HCT116 (cell line): ENCODE measurements around the gene SSU72. TPM values are rescaled to one million over a fixed set of nuclear protein-coding genes. Genes with fewer than 3 reads are reported as not detected.
A peak's percentile ranks its signal among the peaks of the same experiment; 100 is the strongest.

Experiments used
- ATAC-seq: fragments of 200-7000 bp; cut with Tn5 transposase; 2 replicates; pipeline ENCODE4 v1.9.1; 2020; ENCODE audit warnings: mild to moderate bottlenecking, moderate library complexity
- BruUV-seq: library from RNA; stranded (reverse); fragments of 400-500 nt; replicated peaks from 2 replicates; lab custom pipeline; 2021; lab: Mats Ljungman, UMichigan
- CTCF ChIA-PET: fragments of 300-600 bp; sonication (Branson Sonifier 250); formaldehyde crosslinking; loops from one replicate; lab custom pipeline; 2021; ENCODE audit warnings: antibody characterized with exemption; lab: Charles Lee
- POLR2A ChIA-PET: fragments of 300-600, 350-600 bp; sonication (Branson Sonifier 250); formaldehyde crosslinking; loops from one replicate; lab custom pipeline; 2021; ENCODE audit warnings: antibody characterized with exemption; lab: Charles Lee
- RAD21 ChIA-PET, 2 experiments: fragments of 300-600 bp; sonication (Branson Sonifier 250); formaldehyde crosslinking; loops; one replicate each; lab custom pipeline; 2023; ENCODE audit warnings: low total read pairs in 2 of 2; ENCODE audit not compliant: uncharacterized antibody in 2 of 2, unreplicated experiment in 2 of 2, low non-redundant PET in 1 of 2; lab: Charles Lee
- DNase-seq: peaks from one replicate; pipeline ENCODE4 v3.0.0-alpha.2; 2010; ENCODE audit warnings: low read depth, low spot score
- H2AFZ ChIP-seq: fragments of 200-600 bp; shearing (Covaris generic), sonication (generic); 2 replicates; pipeline ENCODE4 v1.6.1; 2017; ENCODE audit warnings: low read depth, mixed run types, mixed read lengths, antibody characterized with exemption, low read length; ENCODE audit not compliant: poor library complexity, severe bottlenecking
- H3K27ac ChIP-seq: 2 replicates; pipeline ENCODE4 v1.5.1; 2012; ENCODE audit warnings: low read depth, low read length
- H3K27me3 ChIP-seq: fragments of 200-600 bp; sonication (generic); 2 replicates; pipeline ENCODE4 v1.6.1; 2016; ENCODE audit warnings: mixed run types, low read length, mixed read lengths; ENCODE audit not compliant: insufficient read depth
- H3K36me3 ChIP-seq, 2 experiments: fragments of 200-500 bp in 1 of 2; fragments of 200-600 bp in 1 of 2; sonication (Bioruptor generic) in 1 of 2; sonication (generic) in 1 of 2; 2 replicates each; pipeline versions ENCODE4 v1.5.1 to v1.6.1; 2014 to 2016; ENCODE audit warnings: low read length in 2 of 2, inconsistent platforms in 1 of 2, mixed read lengths in 1 of 2, mixed run types in 1 of 2; ENCODE audit not compliant: insufficient read depth in 2 of 2, control insufficient read depth in 1 of 2
- H3K4me1 ChIP-seq, 2 experiments: fragments of 200-600 bp in 1 of 2; sonication (generic) in 1 of 2; 2 replicates each; pipeline versions ENCODE4 v1.5.1 to v1.6.1; 2012 to 2017; ENCODE audit warnings: low read length in 2 of 2, inconsistent platforms in 1 of 2, mild to moderate bottlenecking in 1 of 2, mixed read lengths in 1 of 2, mixed run types in 1 of 2, moderate library complexity in 1 of 2; ENCODE audit not compliant: insufficient read depth in 2 of 2, control insufficient read depth in 1 of 2
- H3K4me2 ChIP-seq: fragments of 200-600 bp; sonication (generic); 2 replicates; pipeline ENCODE4 v1.6.1; 2017; ENCODE audit warnings: mixed run types, low read length, mixed read lengths
- H3K4me3 ChIP-seq, 2 experiments: fragments of 200-600 bp in 1 of 2; sonication (generic) in 1 of 2; replicated peaks in 1 of 2; 2 replicates each; pipeline ENCODE4 v1.5.1; 2011 to 2016; ENCODE audit warnings: low read length in 2 of 2, control low read depth in 1 of 2, low read depth in 1 of 2, mild to moderate bottlenecking in 1 of 2, mixed read lengths in 1 of 2, mixed run types in 1 of 2
- H3K79me2 ChIP-seq: fragments of 200-600 bp; sonication (generic); 2 replicates; pipeline ENCODE4 v1.6.1; 2017; ENCODE audit warnings: mild to moderate bottlenecking, mixed run types, low read length, moderate library complexity, mixed read lengths; ENCODE audit not compliant: insufficient read depth
- H3K9ac ChIP-seq: fragments of 200-600 bp; sonication (generic); 2 replicates; pipeline ENCODE4 v1.6.1; 2016; ENCODE audit warnings: low read length, mixed read lengths
- H3K9me2 ChIP-seq: fragments of 200-600 bp; sonication (generic), shearing (Covaris generic); 2 replicates; pipeline ENCODE4 v1.6.1; 2017; ENCODE audit warnings: mixed run types, mild to moderate bottlenecking, moderate library complexity; ENCODE audit not compliant: insufficient read depth
- H3K9me3 ChIP-seq, 2 experiments: fragments of 200-500 bp in 1 of 2; fragments of 200-600 bp in 1 of 2; sonication (Bioruptor generic) in 1 of 2; sonication (generic) in 1 of 2; 2 replicates each; pipeline ENCODE4 v1.6.1; 2014 to 2017; ENCODE audit warnings: low read length in 2 of 2, mixed read lengths in 2 of 2, inconsistent platforms in 1 of 2, low read depth in 1 of 2, mild to moderate bottlenecking in 1 of 2, mixed run types in 1 of 2, moderate library complexity in 1 of 2; ENCODE audit not compliant: control insufficient read depth in 1 of 2, insufficient read depth in 1 of 2
- H4K20me1 ChIP-seq: fragments of 200-600 bp; sonication (generic), shearing (Covaris generic); 2 replicates; pipeline ENCODE4 v1.6.1; 2017; ENCODE audit warnings: mixed run types, mild to moderate bottlenecking, moderate library complexity; ENCODE audit not compliant: insufficient read depth
- EGR1 ChIP-seq: IDR thresholded peaks from 2 replicates; pipeline ENCODE4 v1.6.1; 2012; ENCODE audit warnings: low read depth
- EZH2 ChIP-seq: fragments of 200-600 bp; sonication (generic); IDR thresholded peaks from 2 replicates; pipeline ENCODE4 v1.6.1; 2017; ENCODE audit warnings: antibody characterized with exemption, mixed run types
- SIN3A ChIP-seq: IDR thresholded peaks from 2 replicates; pipeline ENCODE4 v1.6.1; 2012; ENCODE audit warnings: low read depth
- SP1 ChIP-seq: IDR thresholded peaks from 2 replicates; pipeline ENCODE4 v1.6.1; 2012; ENCODE audit warnings: low read depth
- SRF ChIP-seq: IDR thresholded peaks from 2 replicates; pipeline ENCODE4 v1.6.1; 2012; ENCODE audit warnings: low read depth
- YY1 ChIP-seq: IDR thresholded peaks from 2 replicates; pipeline ENCODE4 v1.6.1; 2011; ENCODE audit warnings: low read length, low read depth, moderate library complexity, mild to moderate bottlenecking; ENCODE audit not compliant: insufficient replicate concordance; ENCODE audit errors: extremely low read depth
- intact Hi-C: fragments of 100-400 bp; cut with micrococcal nuclease; formaldehyde crosslinking; loops from 2 replicates; pipeline ENCODE4 v1.10.0; 2022
- total RNA-seq: library from RNA; stranded (reverse); gene quantifications from one replicate; pipeline ENCODE4 v1.2.1, GENCODE V29; 2021; ENCODE audit not compliant: unreplicated experiment
- TF ChIP-seq, protein P1 (sequence below): IDR thresholded peaks from 2 replicates; pipeline ENCODE4 v1.6.1; 2012; ENCODE audit warnings: low read depth
- TF ChIP-seq, protein P2 (sequence below): IDR thresholded peaks from 2 replicates; pipeline ENCODE4 v1.6.1; 2012

The SSU72 gene
- total RNA-seq, 1 experiment from 2014 or later = 134 TPM

DNA sequence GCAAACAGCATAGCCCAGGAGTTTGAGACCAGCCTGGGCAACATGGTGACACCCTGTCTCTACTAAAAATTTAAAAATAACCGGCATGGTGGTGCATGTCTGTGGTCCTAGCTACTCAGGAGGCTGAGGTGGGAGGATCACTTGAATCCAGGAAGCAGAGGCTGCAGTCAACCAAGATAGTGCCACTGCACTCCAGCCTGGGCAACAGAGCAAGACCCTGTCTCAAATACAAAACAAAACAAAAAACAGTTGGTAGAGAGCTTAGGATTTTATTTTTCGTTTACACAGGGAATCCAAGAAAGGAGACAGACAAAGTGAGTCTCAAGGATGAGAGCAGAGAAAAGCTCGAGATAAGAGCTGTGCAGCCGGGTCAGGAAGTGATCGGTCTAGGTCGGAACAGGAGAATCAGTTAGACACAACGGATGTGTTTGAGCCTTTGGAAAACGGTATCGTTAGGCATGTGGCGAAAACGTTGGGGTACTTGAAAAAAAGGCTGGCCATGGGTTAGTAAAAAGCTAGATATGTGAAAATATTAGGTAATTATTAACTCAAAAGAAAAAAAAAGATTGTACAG, 38.9 kb upstream of the SSU72 start:
- Histone ChIP-seq H3K9me3 (no peaks in the 10 kb centered on the region), H3K9me2 (no peaks in the 10 kb centered on the region), H4K20me1 (0 out of 2 replicates have a peak, but pooled peaks cover 3% of the 10 kb centered on the region), H3K4me1 (peaks cover 11 to 22% of the 10 kb centered on the region in 2 experiments; a peak in 3 of 4 replicates), H3K4me2 (peak overlapping the region; percentile 97), H3K36me3 (peaks cover 0 to 3% of the 10 kb centered on the region in 2 experiments; a peak in 1 of 4 replicates), H2AFZ (no peak overlapping the region), H3K79me2 (peaks cover 9% of the 10 kb centered on the region; the same call in 1 of the 2 replicates), H3K4me3 (peak overlapping the region; percentile 2 to 86; a peak in 2 of 4 replicates)
- intact Hi-C loops = loop anchor here (10.0 kb wide), 1 partner anchor 269 kb away; the partner anchor contains the start of gene DVL1
- DNase-seq = no peak
- RAD21 ChIA-PET = no interaction called here
- no TSS peak for BruUV-seq
- TF ChIP-seq, protein P1, sequence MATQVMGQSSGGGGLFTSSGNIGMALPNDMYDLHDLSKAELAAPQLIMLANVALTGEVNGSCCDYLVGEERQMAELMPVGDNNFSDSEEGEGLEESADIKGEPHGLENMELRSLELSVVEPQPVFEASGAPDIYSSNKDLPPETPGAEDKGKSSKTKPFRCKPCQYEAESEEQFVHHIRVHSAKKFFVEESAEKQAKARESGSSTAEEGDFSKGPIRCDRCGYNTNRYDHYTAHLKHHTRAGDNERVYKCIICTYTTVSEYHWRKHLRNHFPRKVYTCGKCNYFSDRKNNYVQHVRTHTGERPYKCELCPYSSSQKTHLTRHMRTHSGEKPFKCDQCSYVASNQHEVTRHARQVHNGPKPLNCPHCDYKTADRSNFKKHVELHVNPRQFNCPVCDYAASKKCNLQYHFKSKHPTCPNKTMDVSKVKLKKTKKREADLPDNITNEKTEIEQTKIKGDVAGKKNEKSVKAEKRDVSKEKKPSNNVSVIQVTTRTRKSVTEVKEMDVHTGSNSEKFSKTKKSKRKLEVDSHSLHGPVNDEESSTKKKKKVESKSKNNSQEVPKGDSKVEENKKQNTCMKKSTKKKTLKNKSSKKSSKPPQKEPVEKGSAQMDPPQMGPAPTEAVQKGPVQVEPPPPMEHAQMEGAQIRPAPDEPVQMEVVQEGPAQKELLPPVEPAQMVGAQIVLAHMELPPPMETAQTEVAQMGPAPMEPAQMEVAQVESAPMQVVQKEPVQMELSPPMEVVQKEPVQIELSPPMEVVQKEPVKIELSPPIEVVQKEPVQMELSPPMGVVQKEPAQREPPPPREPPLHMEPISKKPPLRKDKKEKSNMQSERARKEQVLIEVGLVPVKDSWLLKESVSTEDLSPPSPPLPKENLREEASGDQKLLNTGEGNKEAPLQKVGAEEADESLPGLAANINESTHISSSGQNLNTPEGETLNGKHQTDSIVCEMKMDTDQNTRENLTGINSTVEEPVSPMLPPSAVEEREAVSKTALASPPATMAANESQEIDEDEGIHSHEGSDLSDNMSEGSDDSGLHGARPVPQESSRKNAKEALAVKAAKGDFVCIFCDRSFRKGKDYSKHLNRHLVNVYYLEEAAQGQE = no peak
- TF ChIP-seq SRF (no peak), EGR1 (no peak), SIN3A (no peak), YY1 (no peak), SP1 (no peak), EZH2 (no peak)
- TF ChIP-seq, protein P2, sequence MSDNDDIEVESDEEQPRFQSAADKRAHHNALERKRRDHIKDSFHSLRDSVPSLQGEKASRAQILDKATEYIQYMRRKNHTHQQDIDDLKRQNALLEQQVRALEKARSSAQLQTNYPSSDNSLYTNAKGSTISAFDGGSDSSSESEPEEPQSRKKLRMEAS = no peak
- TF ChIP-seq, all 23 proteins: peak for 0
- H3K9ac ChIP-seq = no peak overlapping the region
- H3K27me3 ChIP-seq = no peaks in the 10 kb centered on the region
- POLR2A ChIA-PET = interaction anchor here (3.3 kb wide), 1 partner anchor 15 kb away, joined by 15 read pairs; no protein-coding TSS in a partner anchor
- ATAC-seq = no peak
- CTCF ChIA-PET = no interaction called here
- H3K27ac ChIP-seq = no peak overlapping the region
